BJ (cell line): ENCODE data around the gene SIX1. TPM values are rescaled to one million over a fixed set of nuclear protein-coding genes. Genes with fewer than 3 reads are reported as not detected.

Experiments
- CTCF ChIA-PET: fragments of 350-600 bp; formaldehyde crosslinking; extraction: SDS; loops from one replicate; lab custom pipeline; 2021; ENCODE audit warnings: antibody characterized with exemption, inconsistent platforms; lab: Yijun Ruan, JAX
- POLR2A ChIA-PET: fragments of 300-600 bp; sonication (Branson Sonifier 250); formaldehyde crosslinking; extraction: SDS; loops from one replicate; lab custom pipeline; 2021; ENCODE audit warnings: antibody characterized with exemption; lab: Charles Lee
- DNase-seq: peaks from one replicate; pipeline ENCODE4 v3.0.0-alpha.2; 2011; ENCODE audit warnings: low read depth
- H3K27me3 ChIP-seq: 2 replicates; pipeline ENCODE4 v1.6.0; 2011; ENCODE audit warnings: low read length; ENCODE audit not compliant: control insufficient read depth, insufficient read depth
- H3K36me3 ChIP-seq: 2 replicates; pipeline ENCODE4 v1.5.1; 2011; ENCODE audit warnings: low read length; ENCODE audit not compliant: control insufficient read depth, insufficient read depth
- H3K4me3 ChIP-seq: 2 replicates; pipeline ENCODE4 v1.5.1; 2011; ENCODE audit warnings: low read depth, mild to moderate bottlenecking, control low read depth, low read length
- CTCF ChIP-seq: IDR thresholded peaks from 2 replicates; pipeline ENCODE4 v1.5.1; 2011; ENCODE audit warnings: low read depth, mild to moderate bottlenecking, control low read depth, inconsistent platforms, low read length, moderate library complexity; ENCODE audit not compliant: insufficient read depth
- polyA plus RNA-seq: library from polyadenylated mRNA; depleted of rRNA; stranded (reverse); fragments of >200 nt; gene quantifications from 2 replicates; pipeline ENCODE4 v1.2.3, GENCODE V29; 2011

Gene SIX1
- polyA plus RNA-seq, 1 experiment: 6.1 TPM

- ChIA-PET CTCF (interaction anchor here (1.0 to 1.5 kb wide), 3 partner anchors 8 to 20 kb away, joined by 4 to 6 read pairs (median 6); no protein-coding TSS in a partner anchor), POLR2A (interaction anchor here (0.7 kb wide), 1 partner anchor 282 kb away, joined by 3 read pairs; no protein-coding TSS in a partner anchor)
- Histone ChIP-seq H3K27me3 (no peaks in the 10 kb centered on the region), H3K4me3 (no peak overlapping the region), H3K36me3 (peaks cover 15% of the 10 kb centered on the region)
- no peak for TF ChIP-seq CTCF
- DNase-seq: no peak
Measured at GRCh38 chr14:60645126-60645741, 4.0 kb downstream of the SIX1 start.

DNA sequence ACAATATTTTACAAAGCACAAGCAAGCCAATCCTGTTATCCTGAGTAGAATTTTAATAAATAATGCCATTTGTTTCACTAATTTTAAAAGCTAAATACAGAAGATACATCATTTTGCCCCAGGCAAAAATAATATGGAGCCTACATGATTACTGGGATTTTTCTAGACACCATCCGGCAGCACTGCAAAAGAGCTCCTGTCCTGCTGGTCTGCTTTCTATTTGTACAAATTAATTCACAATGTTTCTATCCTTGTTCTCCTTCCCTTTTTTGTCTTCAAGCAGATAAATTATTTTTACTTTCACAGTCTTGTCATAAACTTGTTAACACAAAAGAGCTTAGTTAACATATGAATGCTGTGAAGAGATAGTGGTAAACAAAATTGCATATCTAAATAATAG is 4.6 kb downstream of the SIX1 start:
- ChIA-PET POLR2A (interaction anchor here (0.7 kb wide), 1 partner anchor 282 kb away, joined by 3 read pairs; no protein-coding TSS in a partner anchor), CTCF (interaction anchor here (1.0 to 1.5 kb wide), 4 partner anchors 11 to 371 kb away, joined by 3 to 6 read pairs (median 4); no protein-coding TSS in a partner anchor)
- DNase-seq: no peak
- Histone ChIP-seq H3K36me3 (peaks cover 15% of the 10 kb centered on the region), H3K27me3 (no peaks in the 10 kb centered on the region), H3K4me3 (no peak overlapping the region)
- TF ChIP-seq CTCF: no peak

DNA sequence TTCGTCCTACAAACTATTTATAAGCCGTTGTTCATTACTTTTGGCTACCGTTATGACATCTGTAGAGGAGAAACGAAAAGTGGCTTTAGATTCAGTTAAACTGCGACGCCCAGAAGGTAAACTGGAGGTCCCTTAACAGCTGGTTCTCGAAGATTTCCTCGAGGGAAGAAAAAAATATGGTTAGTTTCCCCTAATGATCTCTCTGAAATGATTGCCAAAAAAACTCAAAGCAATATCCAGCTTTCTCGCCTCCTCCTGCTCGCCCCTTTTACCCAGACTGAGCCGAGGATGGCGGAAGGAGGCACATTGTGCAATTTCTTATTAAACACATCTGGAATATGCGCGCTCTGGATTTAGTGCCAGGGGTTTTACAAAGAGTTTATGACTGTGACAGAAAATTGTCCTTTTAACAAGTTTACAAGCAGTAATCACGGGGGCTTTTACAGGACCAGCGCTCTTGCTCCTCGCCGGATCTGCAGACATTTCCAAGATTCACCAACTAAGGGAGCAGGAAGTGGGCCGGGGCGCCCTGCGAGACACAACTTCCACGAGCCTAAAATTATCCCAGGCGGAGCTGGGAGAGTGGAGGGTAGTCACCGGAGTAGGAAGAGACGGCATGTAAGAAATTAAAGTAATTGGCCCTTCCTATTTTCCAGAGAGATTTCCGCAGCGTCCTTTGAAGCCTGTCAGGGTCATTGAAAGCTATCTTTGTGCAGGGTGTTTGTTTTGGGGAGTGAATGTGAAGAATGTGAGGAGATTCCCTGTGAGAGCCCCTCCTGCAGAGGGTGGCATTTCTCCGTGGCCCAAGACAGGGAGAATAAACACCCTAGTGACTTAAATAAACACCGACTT is 5.6 kb downstream of the SIX1 start:
- no peak for DNase-seq
- POLR2A ChIA-PET: interaction anchor here (0.7 kb wide), 1 partner anchor 9 kb away, joined by 17 read pairs; no protein-coding TSS in a partner anchor
- no peaks in the 10 kb centered on the region for H3K27me3 ChIP-seq
- H3K4me3 ChIP-seq: no peak overlapping the region
- peaks cover 15% of the 10 kb centered on the region for H3K36me3 ChIP-seq
- CTCF ChIA-PET: interaction anchor here (0.9 to 1.6 kb wide), 5 partner anchors 12 to 372 kb away, joined by 3 to 6 read pairs (median 3); partner anchors contain the start of genes SLC38A6 and TRMT5
- TF ChIP-seq CTCF: no peak

- H3K4me3 ChIP-seq: no peak overlapping the region
- TF ChIP-seq CTCF: no peak
- H3K36me3 ChIP-seq: peaks cover 15% of the 10 kb centered on the region
- DNase-seq: no peak
- no peaks in the 10 kb centered on the region for H3K27me3 ChIP-seq
- POLR2A ChIA-PET: interaction anchor here (0.7 kb wide), 1 partner anchor 8 kb away, joined by 17 read pairs; no protein-coding TSS in a partner anchor
- CTCF ChIA-PET: interaction anchor here (0.9 to 1.6 kb wide), 2 partner anchors 11 to 338 kb away, joined by 3 read pairs; partner anchors contain the start of genes SLC38A6 and TRMT5
Measured at GRCh38 chr14:60643141-60643462, 6.2 kb downstream of the SIX1 start.
